ENCODE measurements around the gene BAIAP2L2. TPM values are rescaled to one million over a fixed set of nuclear protein-coding genes. Genes with fewer than 3 reads are reported as not detected.

Gene BAIAP2L2
- total and polyA plus RNA-seq, 2 donors (not counting 1 experiment from before 2014, with no cell fraction given) = 0.96 to 1.2 TPM

DNA sequence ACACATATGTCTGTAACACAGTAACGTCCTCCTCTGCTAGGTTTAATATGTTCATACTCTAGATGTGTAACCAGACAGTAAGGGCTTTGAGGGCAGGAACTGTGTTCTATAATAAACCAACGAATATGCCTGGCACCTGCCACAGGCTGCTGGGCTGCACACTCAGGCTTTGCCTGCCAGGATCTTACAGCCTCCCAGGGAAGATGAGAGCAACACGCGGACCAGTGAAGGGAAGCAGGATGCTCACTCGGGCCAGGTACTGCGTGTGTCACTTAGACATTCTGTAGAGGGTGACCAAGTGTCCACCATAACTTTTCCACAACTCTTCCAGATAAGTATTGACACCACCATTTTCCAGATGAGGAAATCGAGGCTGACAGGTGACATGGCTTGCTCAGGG lies 21.7 kb upstream of the BAIAP2L2 start:
- TF ChIP-seq, protein P1, sequence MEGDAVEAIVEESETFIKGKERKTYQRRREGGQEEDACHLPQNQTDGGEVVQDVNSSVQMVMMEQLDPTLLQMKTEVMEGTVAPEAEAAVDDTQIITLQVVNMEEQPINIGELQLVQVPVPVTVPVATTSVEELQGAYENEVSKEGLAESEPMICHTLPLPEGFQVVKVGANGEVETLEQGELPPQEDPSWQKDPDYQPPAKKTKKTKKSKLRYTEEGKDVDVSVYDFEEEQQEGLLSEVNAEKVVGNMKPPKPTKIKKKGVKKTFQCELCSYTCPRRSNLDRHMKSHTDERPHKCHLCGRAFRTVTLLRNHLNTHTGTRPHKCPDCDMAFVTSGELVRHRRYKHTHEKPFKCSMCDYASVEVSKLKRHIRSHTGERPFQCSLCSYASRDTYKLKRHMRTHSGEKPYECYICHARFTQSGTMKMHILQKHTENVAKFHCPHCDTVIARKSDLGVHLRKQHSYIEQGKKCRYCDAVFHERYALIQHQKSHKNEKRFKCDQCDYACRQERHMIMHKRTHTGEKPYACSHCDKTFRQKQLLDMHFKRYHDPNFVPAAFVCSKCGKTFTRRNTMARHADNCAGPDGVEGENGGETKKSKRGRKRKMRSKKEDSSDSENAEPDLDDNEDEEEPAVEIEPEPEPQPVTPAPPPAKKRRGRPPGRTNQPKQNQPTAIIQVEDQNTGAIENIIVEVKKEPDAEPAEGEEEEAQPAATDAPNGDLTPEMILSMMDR (IDR thresholded peaks at IDR 0.05) = no peak
- no peak for TF ChIP-seq EZH2 (IDR thresholded peaks at IDR 0.05; ENCODE audit: borderline replicate concordance, insufficient read depth, low read depth, low read length, poor library complexity, severe bottlenecking)
- Mint-ChIP-seq H3K4me1 (no peaks in the 10 kb centered on the region), H3K27ac (no peak overlapping the region), H3K4me3 (no peak overlapping the region), H3K27me3 (no peaks in the 10 kb centered on the region), H3K9me3 (ENCODE audit: insufficient read depth) (no peaks in the 10 kb centered on the region)
- H3K9me3 ChIP-seq (ENCODE audit: control extremely low read depth in 1 of 3, control insufficient read depth in 2 of 3, insufficient read depth in 1 of 3, low read length in 2 of 3) = no peaks in the 10 kb centered on the region
- H3K27me3 ChIP-seq (replicated peaks in 1 of 4; ENCODE audit: control extremely low read depth in 1 of 4, control insufficient read depth in 3 of 4, insufficient read depth in 4 of 4, low read length in 3 of 4) = no peaks in the 10 kb centered on the region
- H3K79me2 ChIP-seq (ENCODE audit: control insufficient read depth, insufficient read depth, low read length) = no peaks in the 10 kb centered on the region
- intact Hi-C loops (cut with micrococcal nuclease) = no loop called here
- no peaks in the 10 kb centered on the region for H4K20me1 ChIP-seq (ENCODE audit: control insufficient read depth, insufficient read depth, low read length, poor library complexity, severe bottlenecking)
- H3K9ac ChIP-seq (ENCODE audit: low read length) = no peak overlapping the region
- POLR2A ChIA-PET = no interaction called here
- ATAC-seq (ENCODE audit: low read depth) (no peak), DNase-seq (no peak)
- H2AFZ ChIP-seq (ENCODE audit: insufficient read depth, low read depth, low read length, poor library complexity, severe bottlenecking) = no peak overlapping the region
- H3K4me3 ChIP-seq (ENCODE audit: control extremely low read depth in 1 of 5, extremely low read depth in 1 of 5, insufficient read depth in 1 of 5, low read depth in 2 of 5, low read length in 4 of 5) = no peak overlapping the region
- WGBS (ENCODE audit: insufficient coverage) = 96% methylated on average over 6 of the region's 7 CpGs
- H3K36me3 ChIP-seq (replicated peaks in 1 of 2; ENCODE audit: control extremely low read depth in 1 of 2, control insufficient read depth in 1 of 2, extremely low read depth in 1 of 2, insufficient read depth in 2 of 2, low read length in 1 of 2) = peaks cover 0 to 39% of the 10 kb centered on the region in 2 experiments
- H3K4me1 ChIP-seq (ENCODE audit: control insufficient read depth in 2 of 2, insufficient read depth in 2 of 2, low read length in 2 of 2) = no peaks in the 10 kb centered on the region
- H3K4me2 ChIP-seq (replicated peaks; ENCODE audit: low read depth, low read length, poor library complexity, severe bottlenecking) = no peak overlapping the region
- CTCF ChIA-PET = no interaction called here
- no peak overlapping the region for H3K27ac ChIP-seq (ENCODE audit: low read length in 2 of 2)

DNA sequence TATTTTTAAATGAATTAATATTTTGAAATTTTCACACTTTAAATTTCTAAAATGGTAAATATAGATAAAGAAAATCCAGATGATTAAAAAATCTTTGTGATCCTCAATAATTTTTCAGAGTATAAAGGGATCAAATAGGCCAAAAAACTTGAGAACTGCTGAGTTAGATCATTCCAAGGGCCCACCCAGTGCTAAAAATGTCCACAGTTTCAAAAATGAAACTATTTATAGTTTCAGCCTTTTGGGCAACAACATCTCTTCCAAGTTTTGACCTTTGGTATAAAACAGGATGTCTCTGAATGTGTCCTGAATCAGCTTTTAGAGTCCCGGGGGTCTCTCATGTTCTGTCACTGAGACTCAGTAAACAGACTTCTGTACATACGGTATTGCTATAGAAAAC lies 20.9 kb upstream of the BAIAP2L2 start:
- Mint-ChIP-seq H3K27ac (no peak overlapping the region), H3K4me1 (no peaks in the 10 kb centered on the region), H3K9me3 (ENCODE audit: insufficient read depth) (no peaks in the 10 kb centered on the region), H3K27me3 (no peaks in the 10 kb centered on the region), H3K4me3 (no peak overlapping the region)
- Histone ChIP-seq H3K9me3 (ENCODE audit: control extremely low read depth in 1 of 3, control insufficient read depth in 2 of 3, insufficient read depth in 1 of 3, low read length in 2 of 3) (no peaks in the 10 kb centered on the region), H3K9ac (ENCODE audit: low read length) (no peak overlapping the region), H2AFZ (ENCODE audit: insufficient read depth, low read depth, low read length, poor library complexity, severe bottlenecking) (no peak overlapping the region), H3K4me2 (replicated peaks; ENCODE audit: low read depth, low read length, poor library complexity, severe bottlenecking) (no peak overlapping the region), H3K36me3 (replicated peaks in 1 of 2; ENCODE audit: control extremely low read depth in 1 of 2, control insufficient read depth in 1 of 2, extremely low read depth in 1 of 2, insufficient read depth in 2 of 2, low read length in 1 of 2) (peaks cover 0 to 39% of the 10 kb centered on the region in 2 experiments), H4K20me1 (ENCODE audit: control insufficient read depth, insufficient read depth, low read length, poor library complexity, severe bottlenecking) (no peaks in the 10 kb centered on the region), H3K4me3 (ENCODE audit: control extremely low read depth in 1 of 5, extremely low read depth in 1 of 5, insufficient read depth in 1 of 5, low read depth in 2 of 5, low read length in 4 of 5) (no peak overlapping the region), H3K79me2 (ENCODE audit: control insufficient read depth, insufficient read depth, low read length) (no peaks in the 10 kb centered on the region), H3K4me1 (ENCODE audit: control insufficient read depth in 2 of 2, insufficient read depth in 2 of 2, low read length in 2 of 2) (no peaks in the 10 kb centered on the region), H3K27ac (ENCODE audit: low read length in 2 of 2) (no peak overlapping the region), H3K27me3 (replicated peaks in 1 of 4; ENCODE audit: control extremely low read depth in 1 of 4, control insufficient read depth in 3 of 4, insufficient read depth in 4 of 4, low read length in 3 of 4) (no peaks in the 10 kb centered on the region)
- POLR2A ChIA-PET = no interaction called here
- CTCF ChIA-PET = no interaction called here
- no peak for TF ChIP-seq EZH2 (IDR thresholded peaks at IDR 0.05; ENCODE audit: borderline replicate concordance, insufficient read depth, low read depth, low read length, poor library complexity, severe bottlenecking)
- TF ChIP-seq, protein P1 (IDR thresholded peaks at IDR 0.05) = no peak
- ATAC-seq (ENCODE audit: low read depth) (no peak), DNase-seq (no peak)
- intact Hi-C loops (cut with micrococcal nuclease) = no loop called here
- WGBS (ENCODE audit: insufficient coverage) = 97% methylated on average over 2 of the region's 2 CpGs

All from B cell (primary cell).